Chondrocyte (in vitro differentiated cells): ENCODE data around the gene ALOX15B. TPM values are rescaled to one million over a fixed set of nuclear protein-coding genes. Genes with fewer than 3 reads are reported as not detected.

Source experiments
- DNase-seq: peaks from one replicate; pipeline ENCODE4 v3.0.0; 2021; ENCODE audit warnings: mixed read lengths, low spot score
- H3K27ac Mint-ChIP-seq: one replicate; pipeline ENCODE4 v1.8.0; 2021; ENCODE audit warnings: mild to moderate bottlenecking, moderate library complexity, mixed read lengths; ENCODE audit not compliant: unreplicated experiment
- H3K27me3 Mint-ChIP-seq: 2 replicates; pipeline ENCODE4 v1.8.0; 2021; ENCODE audit warnings: low read depth, mixed read lengths
- H3K36me3 Mint-ChIP-seq: 2 replicates; pipeline ENCODE4 v1.8.0; 2021; ENCODE audit warnings: low read depth, mixed read lengths
- H3K4me1 Mint-ChIP-seq: 2 replicates; pipeline ENCODE4 v1.8.0; 2021; ENCODE audit warnings: low read depth, mild to moderate bottlenecking, mixed read lengths
- H3K4me3 Mint-ChIP-seq: one replicate; pipeline ENCODE4 v1.8.0; 2021; ENCODE audit warnings: mild to moderate bottlenecking, moderate library complexity, mixed read lengths; ENCODE audit not compliant: unreplicated experiment
- H3K9me3 Mint-ChIP-seq: 2 replicates; pipeline ENCODE4 v1.8.0; 2021; ENCODE audit warnings: low read depth, mixed read lengths
- total RNA-seq: library from RNA; stranded (reverse); gene quantifications from 3 replicates; pipeline ENCODE4 v1.2.1, GENCODE V29; 2021
- TF ChIP-seq, protein P1 (sequence below): fragments of 200-600 bp; sonication (generic); IDR thresholded peaks from 2 replicates; pipeline ENCODE4 v1.5.0; 2021; ENCODE audit warnings: antibody characterized with exemption, mild to moderate bottlenecking, moderate library complexity

The ALOX15B gene
- total RNA-seq, 1 donor from 2014 or later = not detected

DNA sequence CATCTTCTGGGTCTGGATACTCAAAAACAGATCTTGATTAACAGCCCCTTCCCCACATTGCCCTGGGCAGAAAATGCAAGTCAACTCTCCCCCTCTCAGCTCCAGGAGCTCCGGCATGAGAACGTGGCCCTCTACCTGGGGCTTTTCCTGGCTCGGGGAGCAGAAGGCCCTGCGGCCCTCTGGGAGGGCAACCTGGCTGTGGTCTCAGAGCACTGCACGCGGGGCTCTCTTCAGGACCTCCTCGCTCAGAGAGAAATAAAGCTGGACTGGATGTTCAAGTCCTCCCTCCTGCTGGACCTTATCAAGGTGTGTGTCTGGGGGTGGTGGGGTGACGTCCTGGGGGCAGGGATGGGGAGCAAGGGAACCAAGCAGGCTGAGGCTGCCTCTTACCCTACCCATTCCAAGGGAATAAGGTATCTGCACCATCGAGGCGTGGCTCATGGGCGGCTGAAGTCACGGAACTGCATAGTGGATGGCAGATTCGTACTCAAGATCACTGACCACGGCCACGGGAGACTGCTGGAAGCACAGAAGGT lies 26.7 kb upstream of the ALOX15B start:
- Mint-ChIP-seq H3K9me3 (no peaks in the 10 kb centered on the region), H3K4me3 (no peak overlapping the region), H3K36me3 (no peaks in the 10 kb centered on the region), H3K4me1 (peaks cover 10% of the 10 kb centered on the region), H3K27me3 (peaks cover 18% of the 10 kb centered on the region), H3K27ac (no peak overlapping the region)
- no peak for DNase-seq
- TF ChIP-seq, protein P1, sequence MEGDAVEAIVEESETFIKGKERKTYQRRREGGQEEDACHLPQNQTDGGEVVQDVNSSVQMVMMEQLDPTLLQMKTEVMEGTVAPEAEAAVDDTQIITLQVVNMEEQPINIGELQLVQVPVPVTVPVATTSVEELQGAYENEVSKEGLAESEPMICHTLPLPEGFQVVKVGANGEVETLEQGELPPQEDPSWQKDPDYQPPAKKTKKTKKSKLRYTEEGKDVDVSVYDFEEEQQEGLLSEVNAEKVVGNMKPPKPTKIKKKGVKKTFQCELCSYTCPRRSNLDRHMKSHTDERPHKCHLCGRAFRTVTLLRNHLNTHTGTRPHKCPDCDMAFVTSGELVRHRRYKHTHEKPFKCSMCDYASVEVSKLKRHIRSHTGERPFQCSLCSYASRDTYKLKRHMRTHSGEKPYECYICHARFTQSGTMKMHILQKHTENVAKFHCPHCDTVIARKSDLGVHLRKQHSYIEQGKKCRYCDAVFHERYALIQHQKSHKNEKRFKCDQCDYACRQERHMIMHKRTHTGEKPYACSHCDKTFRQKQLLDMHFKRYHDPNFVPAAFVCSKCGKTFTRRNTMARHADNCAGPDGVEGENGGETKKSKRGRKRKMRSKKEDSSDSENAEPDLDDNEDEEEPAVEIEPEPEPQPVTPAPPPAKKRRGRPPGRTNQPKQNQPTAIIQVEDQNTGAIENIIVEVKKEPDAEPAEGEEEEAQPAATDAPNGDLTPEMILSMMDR = no peak

DNA sequence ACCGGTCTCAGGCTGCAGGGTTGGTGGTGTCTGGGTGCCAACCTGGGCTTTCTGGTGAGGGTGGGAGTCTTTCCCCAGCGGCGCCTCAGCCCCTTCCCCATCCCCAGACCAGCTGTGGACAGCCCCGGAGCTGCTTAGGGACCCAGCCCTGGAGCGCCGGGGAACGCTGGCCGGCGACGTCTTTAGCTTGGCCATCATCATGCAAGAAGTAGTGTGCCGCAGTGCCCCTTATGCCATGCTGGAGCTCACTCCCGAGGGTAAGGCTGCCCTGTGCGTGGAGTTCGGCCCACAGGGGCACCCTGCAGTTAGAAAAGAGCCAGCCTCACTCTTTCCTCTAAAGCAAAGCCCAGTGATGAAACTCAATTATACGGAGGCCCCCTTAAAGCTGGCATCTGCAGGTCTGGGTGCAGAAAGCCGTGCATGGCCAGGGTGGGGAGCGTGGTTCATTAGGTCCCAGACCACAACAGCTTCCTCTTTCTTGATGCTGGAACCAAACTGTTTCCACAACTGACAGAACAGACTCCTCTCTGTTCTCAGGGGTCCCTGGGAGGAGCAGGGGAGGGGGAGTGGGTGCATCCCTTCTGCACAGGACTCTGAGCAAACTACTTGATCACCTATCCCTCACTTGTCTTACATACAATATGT lies 25.7 kb upstream of the ALOX15B start:
- Mint-ChIP-seq H3K27ac (no peak overlapping the region), H3K9me3 (no peaks in the 10 kb centered on the region), H3K4me3 (no peak overlapping the region), H3K27me3 (peaks cover 15% of the 10 kb centered on the region), H3K4me1 (peaks cover 10% of the 10 kb centered on the region), H3K36me3 (no peaks in the 10 kb centered on the region)
- DNase-seq = no peak
- TF ChIP-seq, protein P1 = no peak

DNA sequence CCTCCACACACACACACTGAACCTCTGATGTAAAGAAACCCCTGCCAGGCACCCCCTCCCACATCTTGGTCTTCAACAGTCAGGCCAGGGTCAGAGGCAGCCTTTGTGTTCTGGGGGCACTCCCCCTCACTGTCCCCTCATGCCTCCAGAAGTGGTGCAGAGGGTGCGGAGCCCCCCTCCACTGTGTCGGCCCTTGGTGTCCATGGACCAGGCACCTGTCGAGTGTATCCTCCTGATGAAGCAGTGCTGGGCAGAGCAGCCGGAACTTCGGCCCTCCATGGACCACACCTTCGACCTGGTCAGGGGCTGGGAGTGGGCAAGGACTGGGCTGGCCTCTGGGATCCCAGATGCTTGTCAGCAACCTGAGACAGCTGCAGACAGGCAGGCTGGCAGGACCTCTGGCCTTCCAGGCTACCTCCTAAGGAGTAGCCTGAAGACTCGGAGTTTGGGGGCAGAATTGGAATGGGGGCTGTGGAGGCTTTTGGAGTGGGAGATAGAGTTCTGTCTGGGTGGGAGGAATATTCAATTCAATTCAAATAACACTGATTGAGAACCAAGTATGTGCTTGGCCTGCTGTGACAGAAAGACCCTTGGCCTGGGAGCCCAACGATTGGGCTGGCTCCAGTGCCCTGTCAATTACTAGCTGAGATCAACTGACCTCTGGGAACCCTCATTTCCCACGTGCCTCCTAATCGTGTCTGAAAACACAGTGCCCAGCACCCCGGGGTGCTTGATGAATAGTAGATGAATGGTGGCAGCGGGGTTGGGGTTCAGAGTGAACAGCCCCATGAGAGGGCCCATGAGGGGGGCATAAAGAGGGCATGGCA lies 24.9 kb upstream of the ALOX15B start:
- Mint-ChIP-seq H3K4me1 (peaks cover 10% of the 10 kb centered on the region), H3K27ac (no peak overlapping the region), H3K27me3 (peaks cover 15% of the 10 kb centered on the region), H3K9me3 (no peaks in the 10 kb centered on the region), H3K36me3 (no peaks in the 10 kb centered on the region), H3K4me3 (no peak overlapping the region)
- no peak for DNase-seq
- TF ChIP-seq, protein P1 = no peak

- TF ChIP-seq, protein P1 = no peak
- Mint-ChIP-seq H3K4me1 (peaks cover 12% of the 10 kb centered on the region), H3K36me3 (no peaks in the 10 kb centered on the region), H3K4me3 (no peak overlapping the region), H3K27ac (no peak overlapping the region), H3K27me3 (peaks cover 15% of the 10 kb centered on the region), H3K9me3 (no peaks in the 10 kb centered on the region)
- no peak for DNase-seq
These were observed 24.4 kb upstream of the ALOX15B start for GRCh38 chr17:8014558-8014850.

DNA sequence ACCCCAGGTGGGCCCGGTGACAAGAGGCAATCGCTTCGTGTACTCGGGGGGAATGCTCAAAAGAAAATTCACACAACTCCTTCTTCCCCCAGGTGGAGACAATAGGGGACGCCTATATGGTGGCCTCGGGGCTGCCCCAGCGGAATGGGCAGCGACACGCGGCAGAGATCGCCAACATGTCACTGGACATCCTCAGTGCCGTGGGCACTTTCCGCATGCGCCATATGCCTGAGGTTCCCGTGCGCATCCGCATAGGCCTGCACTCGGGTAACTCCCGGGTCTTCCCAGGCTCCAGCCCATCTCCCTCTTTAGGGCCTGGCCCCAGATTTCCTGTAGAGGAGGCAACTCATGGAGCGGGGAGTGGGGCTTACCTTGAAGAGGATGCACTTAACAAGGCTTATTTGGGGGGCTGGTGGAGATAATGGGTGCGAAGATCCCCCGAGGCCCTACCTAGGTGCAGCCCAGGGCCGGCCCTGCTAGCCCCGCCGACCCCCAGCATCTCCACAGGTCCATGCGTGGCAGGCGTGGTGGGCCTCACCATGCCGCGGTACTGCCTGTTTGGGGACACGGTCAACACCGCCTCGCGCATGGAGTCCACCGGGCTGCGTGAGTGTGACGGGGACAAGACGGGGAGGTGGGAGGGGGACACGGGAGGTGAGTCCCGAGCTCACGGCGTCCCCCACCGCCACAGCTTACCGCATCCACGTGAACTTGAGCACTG lies 23.5 kb upstream of the ALOX15B start:
- H3K4me1 Mint-ChIP-seq = peaks cover 16% of the 10 kb centered on the region
- H3K36me3 Mint-ChIP-seq = no peaks in the 10 kb centered on the region
- H3K27ac Mint-ChIP-seq = no peak overlapping the region
- TF ChIP-seq, protein P1 = no peak
- no peak overlapping the region for H3K4me3 Mint-ChIP-seq
- peaks cover 15% of the 10 kb centered on the region for H3K27me3 Mint-ChIP-seq
- no peak for DNase-seq
- H3K9me3 Mint-ChIP-seq = no peaks in the 10 kb centered on the region
